ENCODE measurements around the gene HOXD3. TPM values are rescaled to one million over a fixed set of nuclear protein-coding genes. Genes with fewer than 3 reads are reported as not detected.

HOXD3 gene
- total and polyA plus RNA-seq, 4 donors, result not detected

GRCh38 chr2:176148751-176149421 is 8.2 kb upstream of the HOXD3 start:
- no peak overlapping the region for H3K9ac ChIP-seq (ENCODE audit: low read depth in 1 of 2, low read length in 2 of 2)
- 21% methylated on average over 11 of the region's 11 CpGs for WGBS
- TF ChIP-seq FOXA1 (IDR thresholded peaks at IDR 0.05) (no peak), SP1 (IDR thresholded peaks at IDR 0.05) (no peak), CTCF (IDR thresholded peaks at IDR 0.05; ENCODE audit: low read depth, low read length, missing input control) (no peak), EGR1 (IDR thresholded peaks at IDR 0.05; ENCODE audit: low read depth in 2 of 2) (no peak)
- H3K4me3 ChIP-seq (ENCODE audit: low read depth in 1 of 3, low read length in 3 of 3), result no peak overlapping the region
- H3K4me1 ChIP-seq (ENCODE audit: control insufficient read depth in 4 of 4, insufficient read depth in 4 of 4, low read length in 3 of 4), result peaks cover 0 to 8% (median 2%) of the 10 kb centered on the region in 4 donors
- H3K27me3 ChIP-seq (ENCODE audit: control insufficient read depth in 4 of 4, insufficient read depth in 4 of 4, low read length in 3 of 4), result peaks cover 9 to 32% (median 19%) of the 10 kb centered on the region in 4 donors
- no peaks in the 10 kb centered on the region for H3K36me3 ChIP-seq (ENCODE audit: control insufficient read depth in 4 of 4, insufficient read depth in 3 of 4, low read depth in 1 of 4, low read length in 3 of 4)
- DNase-seq (ENCODE audit: low spot score), result no peak
- H3K27ac ChIP-seq (ENCODE audit: low read depth in 1 of 2, low read length in 2 of 2), result no peak overlapping the region
- no peaks in the 10 kb centered on the region for H3K9me3 ChIP-seq (ENCODE audit: control insufficient read depth in 4 of 4, low read length in 3 of 4)

GRCh38 chr2:176149481-176149938 is 7.6 kb upstream of the HOXD3 start:
- Histone ChIP-seq H3K4me1 (ENCODE audit: control insufficient read depth in 4 of 4, insufficient read depth in 4 of 4, low read length in 3 of 4) (peaks cover 0 to 8% (median 3%) of the 10 kb centered on the region in 4 donors), H3K36me3 (ENCODE audit: control insufficient read depth in 4 of 4, insufficient read depth in 3 of 4, low read depth in 1 of 4, low read length in 3 of 4) (no peaks in the 10 kb centered on the region), H3K9ac (ENCODE audit: low read depth in 1 of 2, low read length in 2 of 2) (no peak overlapping the region), H3K27ac (ENCODE audit: low read depth in 1 of 2, low read length in 2 of 2) (no peak overlapping the region), H3K9me3 (ENCODE audit: control insufficient read depth in 4 of 4, low read length in 3 of 4) (no peaks in the 10 kb centered on the region), H3K4me3 (ENCODE audit: low read depth in 1 of 3, low read length in 3 of 3) (no peak overlapping the region), H3K27me3 (ENCODE audit: control insufficient read depth in 4 of 4, insufficient read depth in 4 of 4, low read length in 3 of 4) (peaks cover 10 to 34% (median 21%) of the 10 kb centered on the region in 4 donors)
- TF ChIP-seq YY1 (IDR thresholded peaks at IDR 0.05) (no peak), MAX (IDR thresholded peaks at IDR 0.05) (no peak), FOXA1 (IDR thresholded peaks at IDR 0.05) (no peak), ATF3 (IDR thresholded peaks at IDR 0.05) (no peak), TAF1 (conservative IDR thresholded peaks at IDR 0.05) (no peak), HNF4A (conservative IDR thresholded peaks at IDR 0.05) (no peak)
- no peak for DNase-seq (ENCODE audit: low spot score)
- WGBS, result 13% methylated on average over 22 of the region's 22 CpGs

GRCh38 chr2:176149939-176150583 is 7.0 kb upstream of the HOXD3 start:
- TF ChIP-seq EGR1 (IDR thresholded peaks at IDR 0.05; ENCODE audit: low read depth in 2 of 2) (no peak), CTCF (IDR thresholded peaks at IDR 0.05; ENCODE audit: low read depth, low read length, missing input control) (no peak), JUND (IDR thresholded peaks at IDR 0.05) (no peak)
- H3K4me3 ChIP-seq (ENCODE audit: low read depth in 1 of 3, low read length in 3 of 3), result no peak overlapping the region
- H3K36me3 ChIP-seq (ENCODE audit: control insufficient read depth in 4 of 4, insufficient read depth in 3 of 4, low read depth in 1 of 4, low read length in 3 of 4), result no peaks in the 10 kb centered on the region
- H3K4me1 ChIP-seq (ENCODE audit: control insufficient read depth in 4 of 4, insufficient read depth in 4 of 4, low read length in 3 of 4), result peaks cover 0 to 8% (median 7%) of the 10 kb centered on the region in 4 donors
- peaks cover 8 to 38% (median 24%) of the 10 kb centered on the region in 4 donors for H3K27me3 ChIP-seq (ENCODE audit: control insufficient read depth in 4 of 4, insufficient read depth in 4 of 4, low read length in 3 of 4)
- H3K9ac ChIP-seq (ENCODE audit: low read depth in 1 of 2, low read length in 2 of 2), result no peak overlapping the region
- no peaks in the 10 kb centered on the region for H3K9me3 ChIP-seq (ENCODE audit: control insufficient read depth in 4 of 4, low read length in 3 of 4)
- no peak overlapping the region for H3K27ac ChIP-seq (ENCODE audit: low read depth in 1 of 2, low read length in 2 of 2)
- WGBS, result 16% methylated on average over 24 of the region's 24 CpGs
- DNase-seq (ENCODE audit: low spot score), result no peak

All from liver (tissue), 9 donors.